B cell (primary cell): ENCODE results near the gene TJP3.

ENCODE experiments used
- EZH2 ChIP-seq: IDR thresholded peaks from 2 replicates; pipeline ENCODE4 v1.6.1; 2012; ENCODE audit warnings: borderline replicate concordance, low read depth, mild to moderate bottlenecking, moderate library complexity, low read length; ENCODE audit not compliant: insufficient read depth, poor library complexity, severe bottlenecking
- TF ChIP-seq, protein P1 (sequence below): fragments of 200-600 bp; IDR thresholded peaks from one replicate; pipeline ENCODE4 v1.8.0; 2022; ENCODE audit warnings: antibody characterized with exemption, mild to moderate bottlenecking

GRCh38 chr19:3743486-3743885, 35.3 kb downstream of the TJP3 start:
- TF ChIP-seq, protein P1, sequence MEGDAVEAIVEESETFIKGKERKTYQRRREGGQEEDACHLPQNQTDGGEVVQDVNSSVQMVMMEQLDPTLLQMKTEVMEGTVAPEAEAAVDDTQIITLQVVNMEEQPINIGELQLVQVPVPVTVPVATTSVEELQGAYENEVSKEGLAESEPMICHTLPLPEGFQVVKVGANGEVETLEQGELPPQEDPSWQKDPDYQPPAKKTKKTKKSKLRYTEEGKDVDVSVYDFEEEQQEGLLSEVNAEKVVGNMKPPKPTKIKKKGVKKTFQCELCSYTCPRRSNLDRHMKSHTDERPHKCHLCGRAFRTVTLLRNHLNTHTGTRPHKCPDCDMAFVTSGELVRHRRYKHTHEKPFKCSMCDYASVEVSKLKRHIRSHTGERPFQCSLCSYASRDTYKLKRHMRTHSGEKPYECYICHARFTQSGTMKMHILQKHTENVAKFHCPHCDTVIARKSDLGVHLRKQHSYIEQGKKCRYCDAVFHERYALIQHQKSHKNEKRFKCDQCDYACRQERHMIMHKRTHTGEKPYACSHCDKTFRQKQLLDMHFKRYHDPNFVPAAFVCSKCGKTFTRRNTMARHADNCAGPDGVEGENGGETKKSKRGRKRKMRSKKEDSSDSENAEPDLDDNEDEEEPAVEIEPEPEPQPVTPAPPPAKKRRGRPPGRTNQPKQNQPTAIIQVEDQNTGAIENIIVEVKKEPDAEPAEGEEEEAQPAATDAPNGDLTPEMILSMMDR: no peak
- no peak for TF ChIP-seq EZH2
